Measurements from ENCODE around the gene KRT17. TPM values are rescaled to one million over a fixed set of nuclear protein-coding genes. Genes with fewer than 3 reads are reported as not detected.
A peak's percentile ranks its signal among the peaks of the same experiment; 100 is the strongest.
"Not testable (repeated sequence)": the region's sequence is repeated elsewhere in the genome, so short reads cannot be mapped to it uniquely, and the experiment has no call there.

The KRT17 gene
- total RNA-seq, 1 donor from 2014 or later: 258 TPM

DNA sequence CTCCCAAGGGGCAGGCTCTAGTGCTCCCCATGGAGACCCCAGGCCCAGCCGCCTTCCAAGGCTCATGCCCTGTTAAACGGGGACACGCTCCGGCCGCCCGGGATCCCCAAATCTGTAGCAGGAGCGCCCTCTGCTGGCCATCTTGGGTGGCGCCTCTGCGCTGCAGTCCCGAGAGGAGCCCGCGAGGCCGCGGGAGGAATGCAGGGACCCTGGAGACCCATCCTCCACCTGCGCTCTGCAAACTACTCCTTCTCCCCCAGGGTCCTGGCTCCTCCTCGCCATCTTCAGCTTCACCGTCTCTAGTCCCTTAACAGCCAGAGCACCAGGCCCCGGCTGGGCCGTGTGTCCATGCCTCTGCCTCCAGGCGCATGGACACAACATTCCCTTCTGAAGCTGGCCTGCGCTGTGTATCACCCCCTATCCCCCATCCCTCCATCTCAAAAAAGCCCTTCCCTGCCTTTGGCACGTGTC is 23.6 kb upstream of the KRT17 start:
- Mint-ChIP-seq H3K36me3 (ENCODE audit: low read depth) (no peaks in the 10 kb centered on the region), H3K4me1 (ENCODE audit: low read depth) (peaks cover 31% of the 10 kb centered on the region), H3K4me3 (ENCODE audit: unreplicated experiment) (peak overlapping the region; percentile 72), H3K9me3 (ENCODE audit: low read depth) (no peaks in the 10 kb centered on the region), H3K27me3 (ENCODE audit: low read depth) (no peaks in the 10 kb centered on the region), H3K27ac (ENCODE audit: unreplicated experiment) (no peak overlapping the region)
- TF ChIP-seq, protein P1, sequence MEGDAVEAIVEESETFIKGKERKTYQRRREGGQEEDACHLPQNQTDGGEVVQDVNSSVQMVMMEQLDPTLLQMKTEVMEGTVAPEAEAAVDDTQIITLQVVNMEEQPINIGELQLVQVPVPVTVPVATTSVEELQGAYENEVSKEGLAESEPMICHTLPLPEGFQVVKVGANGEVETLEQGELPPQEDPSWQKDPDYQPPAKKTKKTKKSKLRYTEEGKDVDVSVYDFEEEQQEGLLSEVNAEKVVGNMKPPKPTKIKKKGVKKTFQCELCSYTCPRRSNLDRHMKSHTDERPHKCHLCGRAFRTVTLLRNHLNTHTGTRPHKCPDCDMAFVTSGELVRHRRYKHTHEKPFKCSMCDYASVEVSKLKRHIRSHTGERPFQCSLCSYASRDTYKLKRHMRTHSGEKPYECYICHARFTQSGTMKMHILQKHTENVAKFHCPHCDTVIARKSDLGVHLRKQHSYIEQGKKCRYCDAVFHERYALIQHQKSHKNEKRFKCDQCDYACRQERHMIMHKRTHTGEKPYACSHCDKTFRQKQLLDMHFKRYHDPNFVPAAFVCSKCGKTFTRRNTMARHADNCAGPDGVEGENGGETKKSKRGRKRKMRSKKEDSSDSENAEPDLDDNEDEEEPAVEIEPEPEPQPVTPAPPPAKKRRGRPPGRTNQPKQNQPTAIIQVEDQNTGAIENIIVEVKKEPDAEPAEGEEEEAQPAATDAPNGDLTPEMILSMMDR (IDR thresholded peaks at IDR 0.05): peak; percentile 82
- DNase-seq (ENCODE audit: low spot score): no peak

DNA sequence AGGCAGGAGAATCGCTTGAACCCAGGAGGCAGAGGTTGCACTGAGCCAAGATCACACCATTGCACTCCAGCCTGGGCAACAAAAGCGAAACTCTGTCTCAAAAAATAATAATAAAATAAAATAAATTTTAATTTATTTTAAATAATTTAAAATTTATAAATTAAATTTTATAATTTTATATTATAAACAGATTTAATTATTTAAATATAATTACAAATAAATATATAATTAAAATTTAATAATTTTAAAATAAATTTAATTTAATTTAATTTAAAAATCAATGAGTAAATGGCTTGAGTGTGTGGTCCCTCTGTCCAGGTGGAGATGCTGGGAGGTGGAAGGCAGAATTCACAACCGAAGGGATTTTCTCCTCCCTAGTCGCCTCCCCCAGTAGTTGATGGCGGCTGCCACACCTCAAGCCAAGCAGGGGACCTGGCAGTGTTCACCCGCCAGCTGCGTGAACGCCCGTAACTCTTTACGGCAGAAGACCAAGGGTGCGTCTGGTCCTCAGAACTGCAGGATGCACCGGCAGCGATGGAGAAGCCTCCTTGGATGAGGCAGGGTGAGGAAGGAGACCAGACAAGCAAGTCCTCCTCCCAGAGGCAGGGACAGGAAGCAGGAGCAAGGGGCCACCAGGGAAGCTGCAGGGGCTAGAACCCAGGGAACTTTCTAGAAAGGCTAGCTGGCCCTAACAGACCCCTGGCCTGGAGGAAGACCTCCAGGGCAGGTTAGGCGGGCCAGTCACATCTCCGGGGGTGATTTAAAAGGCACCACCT is 22.9 kb upstream of the KRT17 start:
- H3K27ac Mint-ChIP-seq (ENCODE audit: unreplicated experiment): no peak overlapping the region
- H3K36me3 Mint-ChIP-seq (ENCODE audit: low read depth): no peaks in the 10 kb centered on the region
- H3K27me3 Mint-ChIP-seq (ENCODE audit: low read depth): no peaks in the 10 kb centered on the region
- TF ChIP-seq, protein P1 (IDR thresholded peaks at IDR 0.05): no peak
- no peak overlapping the region for H3K4me3 Mint-ChIP-seq (ENCODE audit: unreplicated experiment)
- H3K9me3 Mint-ChIP-seq (ENCODE audit: low read depth): no peaks in the 10 kb centered on the region
- no peak for DNase-seq (ENCODE audit: low spot score)
- peaks cover 30% of the 10 kb centered on the region for H3K4me1 Mint-ChIP-seq (ENCODE audit: low read depth)

DNA sequence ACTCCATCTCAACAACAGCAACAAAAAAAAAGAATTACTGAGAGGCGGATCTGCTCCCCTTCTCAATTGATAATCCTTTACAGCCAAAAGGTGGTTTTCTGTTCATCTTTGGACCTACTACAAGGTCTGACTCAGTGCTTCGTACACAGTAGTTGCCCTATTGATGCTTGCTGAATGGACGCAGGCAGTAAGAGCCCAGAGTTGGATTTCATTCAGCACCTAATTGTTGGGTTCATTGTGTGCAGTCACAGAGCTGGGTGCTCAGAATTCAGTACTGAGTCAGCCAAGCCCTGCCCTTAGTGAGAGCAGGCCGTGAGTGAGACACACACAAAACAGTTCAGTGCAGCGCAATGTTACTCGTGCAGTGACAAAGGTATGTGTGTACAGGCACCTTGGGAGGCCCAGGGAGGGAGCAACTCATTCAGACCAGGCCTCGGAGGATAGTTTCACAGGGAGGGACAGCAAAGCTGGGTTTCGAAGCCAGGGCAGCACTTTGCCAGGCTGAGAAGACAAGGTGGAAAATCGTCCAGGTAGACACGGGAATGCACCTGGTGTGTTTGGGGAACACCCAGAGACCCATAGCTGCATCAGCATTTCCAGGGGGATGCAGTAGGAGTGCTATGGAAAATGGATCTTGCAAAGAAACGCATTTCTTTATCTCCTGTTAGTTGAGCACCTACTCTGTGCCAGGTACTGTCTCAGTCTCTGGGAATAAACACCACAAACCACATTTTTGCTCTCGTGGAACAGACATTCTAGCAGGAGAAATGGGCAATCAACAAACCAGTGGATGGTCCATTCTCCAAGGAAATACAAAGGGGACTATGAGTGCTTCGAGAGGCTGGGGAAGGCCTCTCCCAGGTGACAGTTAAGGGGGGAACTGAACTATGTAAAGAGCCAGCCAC is 18.1 kb upstream of the KRT17 start:
- H3K9me3 Mint-ChIP-seq (ENCODE audit: low read depth): no peaks in the 10 kb centered on the region
- H3K27ac Mint-ChIP-seq (ENCODE audit: unreplicated experiment): no peak overlapping the region
- no peaks in the 10 kb centered on the region for H3K36me3 Mint-ChIP-seq (ENCODE audit: low read depth)
- no peaks in the 10 kb centered on the region for H3K27me3 Mint-ChIP-seq (ENCODE audit: low read depth)
- no peak for DNase-seq (ENCODE audit: low spot score)
- H3K4me1 Mint-ChIP-seq (ENCODE audit: low read depth): peaks cover 11% of the 10 kb centered on the region
- TF ChIP-seq, protein P1 (IDR thresholded peaks at IDR 0.05): no peak
- no peak overlapping the region for H3K4me3 Mint-ChIP-seq (ENCODE audit: unreplicated experiment)

DNA sequence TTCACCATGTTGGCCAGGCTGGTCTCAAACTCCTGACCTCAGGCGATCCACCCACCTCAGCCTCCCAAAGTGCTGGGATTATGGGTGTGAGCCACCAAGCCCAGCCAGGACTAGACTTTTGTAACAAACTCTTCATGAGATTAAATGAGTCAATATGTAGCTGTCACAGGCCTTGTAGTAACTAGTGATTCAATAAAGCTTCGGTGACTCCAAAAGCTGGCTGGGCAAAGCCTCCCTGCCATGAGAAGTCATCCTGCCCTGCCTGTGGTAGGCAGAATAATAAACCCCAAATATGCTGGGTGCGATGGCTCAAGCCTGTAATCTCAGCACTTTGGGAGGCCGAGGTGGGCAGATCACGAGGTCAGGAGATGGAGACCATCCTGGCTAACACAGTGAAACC is 16.2 kb upstream of the KRT17 start:
- not testable (repeated sequence) for H3K27ac Mint-ChIP-seq (ENCODE audit: unreplicated experiment); H3K9me3 Mint-ChIP-seq (ENCODE audit: low read depth); DNase-seq (ENCODE audit: low spot score); H3K36me3 Mint-ChIP-seq (ENCODE audit: low read depth); H3K4me1 Mint-ChIP-seq (ENCODE audit: low read depth); H3K4me3 Mint-ChIP-seq (ENCODE audit: unreplicated experiment); H3K27me3 Mint-ChIP-seq (ENCODE audit: low read depth)

DNA sequence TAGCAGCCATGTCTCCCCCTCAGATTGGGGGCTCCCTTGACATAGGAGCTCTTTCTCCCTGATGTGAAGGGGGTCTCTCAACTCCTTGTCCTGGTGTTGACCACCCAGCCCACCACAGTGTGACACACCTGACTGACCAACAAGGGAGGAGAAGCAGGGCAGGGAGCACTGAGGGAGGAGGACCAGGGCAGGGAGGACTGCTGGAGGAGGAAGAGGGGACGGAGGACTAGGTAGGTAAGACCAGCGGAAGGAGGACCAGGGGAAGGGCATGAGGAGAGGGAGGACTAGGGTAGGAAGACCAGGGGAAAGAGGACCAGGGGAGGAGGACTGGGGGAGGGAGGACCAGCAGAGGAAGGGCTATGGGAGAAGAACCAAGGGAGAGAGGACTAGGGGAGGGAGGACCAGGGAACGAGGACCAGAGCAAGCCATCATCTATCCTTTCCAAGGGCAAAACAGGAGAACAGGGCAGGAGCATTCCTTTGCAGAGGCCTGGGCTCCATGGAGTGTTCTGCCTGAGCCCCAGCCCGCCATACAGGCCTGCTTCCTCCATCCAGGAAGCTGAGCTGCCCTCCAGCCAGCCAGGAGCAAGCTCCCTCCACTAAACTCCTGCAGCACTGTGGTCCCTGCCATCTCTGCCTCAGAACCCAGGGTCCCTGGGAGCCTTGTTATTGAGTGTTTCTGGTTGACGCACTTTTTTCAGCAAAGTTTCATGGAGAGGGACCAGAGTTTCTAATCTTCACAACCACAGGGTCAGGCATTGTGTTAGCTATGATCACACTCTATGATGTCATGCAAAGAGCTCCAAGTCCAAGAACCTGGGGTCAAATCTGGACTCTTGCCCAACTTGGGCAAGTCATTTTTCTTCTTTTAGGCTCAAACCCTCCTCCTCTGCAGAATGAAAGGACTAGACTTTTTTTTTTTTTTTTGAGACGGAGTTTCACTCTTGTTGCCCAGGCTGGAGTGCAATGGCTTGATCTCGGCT is 15.4 kb upstream of the KRT17 start:
- TF ChIP-seq, protein P1 (IDR thresholded peaks at IDR 0.05): no peak
- Mint-ChIP-seq H3K9me3 (ENCODE audit: low read depth) (no peaks in the 10 kb centered on the region), H3K36me3 (ENCODE audit: low read depth) (no peaks in the 10 kb centered on the region), H3K27me3 (ENCODE audit: low read depth) (no peaks in the 10 kb centered on the region), H3K4me3 (ENCODE audit: unreplicated experiment) (no peak overlapping the region), H3K27ac (ENCODE audit: unreplicated experiment) (no peak overlapping the region), H3K4me1 (ENCODE audit: low read depth) (peaks cover 9% of the 10 kb centered on the region)
- DNase-seq (ENCODE audit: low spot score): no peak

Data from chondrocyte (in vitro differentiated cells).